Thyroid gland (tissue), 4 donors: Measurements from ENCODE around the gene FUOM. TPM values are rescaled to one million over a fixed set of nuclear protein-coding genes. Genes with fewer than 3 reads are reported as not detected.
"Not testable (repeated sequence)": the region's sequence is repeated elsewhere in the genome, so short reads cannot be mapped to it uniquely, and the experiment has no call there.

Experiments used
- DNase-seq, 2 donors: peaks; one replicate each; pipeline ENCODE4 v3.0.0-alpha.2; 2019
- H3K27ac ChIP-seq, 3 donors: fragments of 200-600 bp; sonication (generic); 1 replicate in 2 of 3; 2 replicates in 1 of 3; pipeline ENCODE4 v1.5.1; 2016 to 2019; ENCODE audit warnings: mild to moderate bottlenecking in 1 of 3, moderate library complexity in 1 of 3
- H3K27me3 ChIP-seq: fragments of 200-600 bp; sonication (generic); one replicate; pipeline ENCODE4 v1.5.1; 2019
- H3K36me3 ChIP-seq, 2 donors: fragments of 200-600 bp; sonication (generic); one replicate each; pipeline ENCODE4 v1.5.1; 2016 to 2019
- H3K4me1 ChIP-seq, 2 donors: fragments of 200-600 bp; sonication (generic); one replicate each; pipeline ENCODE4 v1.5.1; 2017 to 2019
- H3K4me3 ChIP-seq, 3 donors: fragments of 200-600 bp; sonication (generic); replicated peaks in 1 of 3; 1 replicate in 2 of 3; 2 replicates in 1 of 3; pipeline ENCODE4 v1.5.1; 2016; ENCODE audit warnings: mild to moderate bottlenecking in 1 of 3
- H3K9me3 ChIP-seq: fragments of 200-600 bp; sonication (generic); one replicate; pipeline ENCODE4 v1.5.1; 2017
- POLR2A ChIP-seq, 2 donors: fragments of 450-650 bp; IDR thresholded peaks; one replicate each; pipeline ENCODE4 v1.6.1; 2017; ENCODE audit warnings: antibody characterized with exemption in 2 of 2, mild to moderate bottlenecking in 2 of 2, moderate library complexity in 1 of 2
- WGBS, 2 donors: methylation state at CpG; one replicate each; pipeline ENCODE4 v1.1.5; 2017; 5-methylcytosine and 5-hydroxymethylcytosine counted together
- intact Hi-C: fragments of 100-400 bp; cut with DNase I; formaldehyde crosslinking; loops from one replicate; pipeline ENCODE4 v1.15.1; 2023
- total RNA-seq, 4 donors: library from RNA; depleted of rRNA; stranded (reverse); fragments of >200 nt; gene quantifications; one replicate each; pipeline ENCODE4 v1.2.3, GENCODE V29; 2016
- TF ChIP-seq, protein P1 (sequence below), 6 experiments: fragments of 200-600 bp in 3 of 6; fragments of 450-650 bp in 3 of 6; sonication (generic) in 3 of 6; IDR thresholded peaks; one replicate each; pipeline ENCODE4 v1.5.1; 2016 to 2019; ENCODE audit warnings: antibody characterized with exemption in 6 of 6, mild to moderate bottlenecking in 2 of 6, inconsistent platforms in 1 of 6, moderate library complexity in 1 of 6

FUOM gene
- total RNA-seq, 4 donors from 2014 or later = 7.4 to 25.9 (median 18.9) TPM

DNA sequence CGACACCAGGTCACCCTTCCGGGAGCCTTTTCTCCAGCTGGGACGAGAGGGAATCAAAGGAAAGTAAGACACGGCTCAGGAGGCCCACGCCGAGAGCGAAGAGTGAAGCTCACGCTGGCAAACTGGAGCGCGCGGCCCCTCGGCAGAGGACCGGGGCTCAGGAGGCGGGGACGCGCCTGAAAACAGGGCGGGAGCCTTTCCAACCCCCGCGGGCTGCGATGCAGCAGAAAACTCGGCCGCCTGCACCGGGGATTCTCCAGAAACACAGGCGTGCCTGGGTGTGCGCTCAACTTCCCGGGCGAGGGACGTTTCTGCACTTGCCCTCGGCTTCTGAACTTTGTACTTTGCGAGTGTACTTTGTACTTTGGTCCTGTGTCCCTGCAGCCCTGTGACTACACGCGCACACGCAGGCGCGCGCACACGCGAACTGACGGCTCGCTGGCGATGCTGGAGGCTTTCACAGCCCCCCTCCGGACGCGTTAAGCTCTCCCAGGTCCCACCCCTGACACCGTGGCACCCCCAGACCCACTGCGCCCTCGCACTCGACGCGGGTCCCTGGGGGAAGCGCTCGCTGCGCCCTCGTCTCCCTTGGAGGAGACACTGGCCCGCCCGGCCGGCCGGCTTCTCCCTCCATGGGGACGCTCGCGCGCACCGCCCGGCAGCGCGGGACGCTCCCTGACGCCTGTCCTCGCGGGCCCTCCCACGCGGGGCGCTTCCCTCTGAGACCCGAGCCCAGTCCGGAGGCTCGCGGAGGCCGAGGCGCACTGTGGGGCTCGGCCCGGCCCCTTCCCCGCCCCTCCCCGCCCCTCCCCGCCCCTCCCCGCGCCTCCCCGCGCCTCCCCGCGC is 20.7 kb upstream of the FUOM start:
- no peaks in the 10 kb centered on the region for H3K27me3 ChIP-seq
- peak overlapping the region; percentile 18 to 72 (median 71) for H3K4me3 ChIP-seq
- H3K9me3 ChIP-seq = no peaks in the 10 kb centered on the region
- 1% methylated on average over 33 to 50 of the region's 90 CpGs for WGBS, 2 donors
- DNase-seq = peak; percentile 59 to 63
- peaks cover 16 to 19% of the 10 kb centered on the region in 2 donors for H3K4me1 ChIP-seq
- H3K27ac ChIP-seq = peak overlapping the region in 2 of 3 donors; percentile 0 to 42
- TF ChIP-seq, protein P1, sequence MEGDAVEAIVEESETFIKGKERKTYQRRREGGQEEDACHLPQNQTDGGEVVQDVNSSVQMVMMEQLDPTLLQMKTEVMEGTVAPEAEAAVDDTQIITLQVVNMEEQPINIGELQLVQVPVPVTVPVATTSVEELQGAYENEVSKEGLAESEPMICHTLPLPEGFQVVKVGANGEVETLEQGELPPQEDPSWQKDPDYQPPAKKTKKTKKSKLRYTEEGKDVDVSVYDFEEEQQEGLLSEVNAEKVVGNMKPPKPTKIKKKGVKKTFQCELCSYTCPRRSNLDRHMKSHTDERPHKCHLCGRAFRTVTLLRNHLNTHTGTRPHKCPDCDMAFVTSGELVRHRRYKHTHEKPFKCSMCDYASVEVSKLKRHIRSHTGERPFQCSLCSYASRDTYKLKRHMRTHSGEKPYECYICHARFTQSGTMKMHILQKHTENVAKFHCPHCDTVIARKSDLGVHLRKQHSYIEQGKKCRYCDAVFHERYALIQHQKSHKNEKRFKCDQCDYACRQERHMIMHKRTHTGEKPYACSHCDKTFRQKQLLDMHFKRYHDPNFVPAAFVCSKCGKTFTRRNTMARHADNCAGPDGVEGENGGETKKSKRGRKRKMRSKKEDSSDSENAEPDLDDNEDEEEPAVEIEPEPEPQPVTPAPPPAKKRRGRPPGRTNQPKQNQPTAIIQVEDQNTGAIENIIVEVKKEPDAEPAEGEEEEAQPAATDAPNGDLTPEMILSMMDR (IDR thresholded peaks at IDR 0.05) = no peak
- TF ChIP-seq POLR2A (IDR thresholded peaks at IDR 0.05) = peak; percentile 8 to 22
- intact Hi-C loops = loop anchor here (5.0 kb wide), 1 partner anchor 66 kb away; no protein-coding TSS in a partner anchor
- H3K36me3 ChIP-seq = no peaks in the 10 kb centered on the region

DNA sequence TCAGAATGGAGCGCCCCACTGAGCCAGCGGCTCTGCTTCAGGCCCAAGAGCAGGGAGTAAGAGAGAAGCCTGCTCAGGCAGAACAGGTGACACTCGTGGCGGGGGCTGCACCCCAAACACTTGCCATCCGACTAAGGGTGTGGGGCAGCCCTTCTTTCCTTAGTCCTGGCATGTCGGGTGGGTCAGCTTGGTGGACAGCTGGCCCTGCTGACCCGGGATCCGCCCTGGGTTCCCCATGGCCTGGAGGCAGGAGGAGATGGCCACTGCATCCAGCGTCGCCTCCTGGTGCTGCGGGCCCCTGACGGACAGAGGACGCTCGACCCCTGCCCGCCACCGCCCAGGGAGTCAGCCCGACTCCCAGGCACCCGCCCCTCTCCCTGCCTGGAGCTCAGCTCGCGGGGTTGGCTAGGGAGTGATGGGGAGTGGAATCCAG is 20.0 kb upstream of the FUOM start:
- intact Hi-C loops = loop anchor here (5.0 kb wide), 1 partner anchor 66 kb away; no protein-coding TSS in a partner anchor
- peak overlapping the region in 2 of 3 donors; percentile 0 to 42 for H3K27ac ChIP-seq
- H3K9me3 ChIP-seq = no peaks in the 10 kb centered on the region
- no peak for DNase-seq
- TF ChIP-seq, protein P1 (IDR thresholded peaks at IDR 0.05) = no peak
- TF ChIP-seq POLR2A (IDR thresholded peaks at IDR 0.05) = no peak
- H3K36me3 ChIP-seq = no peaks in the 10 kb centered on the region
- H3K27me3 ChIP-seq = no peaks in the 10 kb centered on the region
- H3K4me1 ChIP-seq = peaks cover 16 to 19% of the 10 kb centered on the region in 2 donors
- 8 to 44% methylated on average over 8 to 13 of the region's 20 CpGs for WGBS, 2 donors
- H3K4me3 ChIP-seq = peak overlapping the region; percentile 18 to 72 (median 71)

DNA sequence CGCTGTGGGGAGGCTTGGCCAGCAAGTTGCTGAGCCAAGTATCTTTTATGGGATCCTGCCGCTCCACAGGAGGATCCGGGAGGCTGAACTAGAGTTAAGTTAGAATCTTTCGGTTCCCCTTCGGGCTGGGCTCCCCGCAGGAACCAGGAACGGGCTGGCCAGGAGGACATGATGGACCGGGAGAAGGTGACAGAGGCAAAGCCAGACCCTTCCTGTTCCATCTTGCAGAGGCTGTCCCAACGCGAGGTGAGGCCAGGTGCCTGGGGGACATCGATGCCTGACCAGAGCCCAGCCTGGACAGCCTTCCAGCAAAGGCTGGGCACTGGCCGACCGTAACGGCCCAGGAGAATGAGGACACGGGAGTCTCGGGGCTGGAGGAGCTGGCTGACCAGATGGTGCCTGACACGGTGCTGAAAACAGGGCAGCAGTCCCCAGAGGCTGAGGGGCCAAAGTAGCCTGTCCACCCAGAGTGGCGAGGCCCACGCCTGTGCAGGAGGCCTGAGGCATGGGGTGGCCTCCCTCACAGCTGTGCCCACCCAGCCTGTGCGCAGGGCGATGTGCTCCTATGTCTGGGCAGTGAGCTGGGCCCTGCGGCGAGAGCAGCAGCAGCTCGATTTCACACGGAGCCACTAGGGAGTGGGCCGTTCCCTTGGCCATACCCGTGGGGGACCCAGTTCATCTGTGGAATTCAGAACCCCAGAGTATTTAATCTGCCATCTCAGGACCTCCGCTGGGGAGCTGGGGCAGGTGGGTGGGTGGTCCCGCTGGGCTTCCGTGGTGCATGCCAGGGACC is 19.4 kb upstream of the FUOM start:
- Histone ChIP-seq H3K4me1 (peaks cover 20 to 23% of the 10 kb centered on the region in 2 donors), H3K36me3 (no peaks in the 10 kb centered on the region), H3K4me3 (no peak overlapping the region), H3K27me3 (no peaks in the 10 kb centered on the region), H3K27ac (no peak overlapping the region), H3K9me3 (no peaks in the 10 kb centered on the region)
- WGBS, 2 donors = 82 to 94% methylated on average over 10 to 26 of the region's 30 CpGs
- DNase-seq = no peak
- TF ChIP-seq, protein P1 (IDR thresholded peaks at IDR 0.05) = no peak
- no peak for TF ChIP-seq POLR2A (IDR thresholded peaks at IDR 0.05)
- intact Hi-C loops = loop anchor here (5.0 kb wide), 1 partner anchor 65 kb away; no protein-coding TSS in a partner anchor

DNA sequence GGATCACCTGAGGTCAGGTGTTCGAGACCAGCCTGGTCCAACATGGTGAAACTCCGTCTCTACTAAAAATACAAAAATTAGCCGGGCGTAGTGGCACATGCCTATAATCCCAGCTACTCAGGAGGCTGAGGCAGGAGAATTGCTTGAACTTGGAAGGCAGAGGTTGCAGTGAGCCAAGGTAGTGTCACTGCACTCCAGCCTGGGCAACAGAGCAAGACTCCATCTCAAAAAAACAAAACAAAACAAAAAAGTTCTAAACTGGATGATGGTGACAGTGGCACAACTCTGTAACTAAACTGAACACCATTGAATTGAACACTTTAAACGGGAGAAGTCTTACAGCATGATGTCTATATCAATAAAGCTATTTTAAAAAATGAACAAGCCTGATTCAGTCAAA is 18.4 kb upstream of the FUOM start:
- not testable (repeated sequence) for H3K9me3 ChIP-seq, DNase-seq, H3K36me3 ChIP-seq, H3K27me3 ChIP-seq, H3K4me3 ChIP-seq, H3K27ac ChIP-seq
- 95 to 96% methylated on average over 5 of the region's 5 CpGs for WGBS, 2 donors
- intact Hi-C loops = loop anchor here (5.0 kb wide), 1 partner anchor 64 kb away; no protein-coding TSS in a partner anchor
- H3K4me1 ChIP-seq = peaks cover 23 to 30% of the 10 kb centered on the region in 2 donors

DNA sequence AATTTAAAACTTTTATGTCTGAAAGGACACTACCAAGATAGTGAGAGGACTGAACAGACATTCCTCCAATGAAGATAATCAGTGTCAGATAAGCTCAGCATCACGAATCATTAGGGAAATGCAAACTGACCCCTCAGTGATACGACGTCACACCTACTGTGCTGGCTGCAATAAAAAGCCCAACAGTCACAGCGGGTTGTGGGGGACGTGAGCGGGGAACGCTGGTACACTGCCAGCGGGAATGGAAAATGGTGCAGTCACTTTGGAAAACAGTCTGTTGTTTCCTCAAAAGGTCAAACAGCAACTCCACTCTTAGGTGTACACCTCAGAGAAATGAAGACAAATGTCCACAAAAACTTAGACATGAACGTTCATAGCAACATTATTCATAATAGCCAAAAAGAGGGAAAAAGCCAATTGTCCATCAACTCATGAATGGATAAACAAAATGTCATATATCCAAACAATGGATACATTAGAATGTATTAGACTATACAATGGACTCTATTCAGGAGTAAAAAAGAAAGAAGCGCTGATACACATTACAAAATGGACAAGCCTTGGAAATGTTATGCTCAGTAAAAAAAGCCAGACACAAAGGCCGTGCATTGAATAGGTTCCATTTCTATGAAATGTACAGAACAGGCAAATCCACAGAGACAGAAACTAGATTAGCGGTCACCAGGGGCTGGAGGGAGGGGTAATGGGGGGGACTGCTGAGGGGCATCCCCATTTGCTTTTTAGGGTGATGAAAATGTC is 17.7 kb upstream of the FUOM start:
- H3K27ac ChIP-seq = no peak overlapping the region
- intact Hi-C loops = loop anchor here (5.0 kb wide), 1 partner anchor 63 kb away; no protein-coding TSS in a partner anchor
- TF ChIP-seq POLR2A (IDR thresholded peaks at IDR 0.05) = no peak
- TF ChIP-seq, protein P1 (IDR thresholded peaks at IDR 0.05) = no peak

More for the DNA sequence above, 17.7 kb upstream of the FUOM start:
- no peak overlapping the region for H3K4me3 ChIP-seq
- H3K36me3 ChIP-seq = peaks cover 0 to under 1% of the 10 kb centered on the region in 2 donors
- no peak for DNase-seq
- no peaks in the 10 kb centered on the region for H3K27me3 ChIP-seq
- H3K4me1 ChIP-seq = peaks cover 23 to 30% of the 10 kb centered on the region in 2 donors
- WGBS, 2 donors = 83 to 87% methylated on average over 12 of the region's 12 CpGs
- no peaks in the 10 kb centered on the region for H3K9me3 ChIP-seq
